SK-N-SH treated with all-trans-retinoic acid at 6 μM for 48 hours (cell line): Measurements from ENCODE around the gene IRF2BPL.

ENCODE experiments used
- ATAC-seq: fragments of 200-7000 bp; cut with Tn5 transposase; 3 replicates; pipeline ENCODE4 v1.9.1; 2020; ENCODE audit warnings: mild to moderate bottlenecking, moderate library complexity
- ARNTL ChIP-seq: fragments of 450-650 bp; formaldehyde crosslinking; IDR thresholded peaks from 2 replicates; pipeline ENCODE4 v1.5.0; 2020; ENCODE audit warnings: low read depth, mild to moderate bottlenecking, moderate library complexity, borderline replicate concordance
- BACH2 ChIP-seq: fragments of 250-450 bp; sonication (Bioruptor Pico); IDR thresholded peaks from 2 replicates; pipeline ENCODE4 v1.9.0; 2021; ENCODE audit warnings: mild to moderate bottlenecking, borderline replicate concordance
- CSDC2 ChIP-seq: fragments of 250-450 bp; sonication (Bioruptor Pico); IDR thresholded peaks from 2 replicates; pipeline ENCODE4 v1.5.0; 2020; ENCODE audit warnings: mild to moderate bottlenecking, moderate library complexity
- CSRNP3 ChIP-seq: fragments of 250-450 bp; sonication (Bioruptor Pico); IDR thresholded peaks from 2 replicates; pipeline ENCODE4 v1.5.1; 2021; ENCODE audit warnings: mild to moderate bottlenecking, moderate library complexity
- ESRRG ChIP-seq: fragments of 250-450 bp; sonication (Bioruptor Pico); IDR thresholded peaks from 2 replicates; pipeline ENCODE4 v1.6.1; 2021; ENCODE audit warnings: mild to moderate bottlenecking
- GLIS3 ChIP-seq: fragments of 250-450 bp; sonication (Bioruptor Pico); IDR thresholded peaks from 2 replicates; pipeline ENCODE4 v1.5.0; 2020; ENCODE audit warnings: mild to moderate bottlenecking, moderate library complexity
- ISL1 ChIP-seq: fragments of 250-450 bp; sonication (Bioruptor Pico); IDR thresholded peaks from 2 replicates; pipeline ENCODE4 v2.1.2; 2022; ENCODE audit warnings: mild to moderate bottlenecking, moderate library complexity
- OSR1 ChIP-seq: fragments of 250-450 bp; sonication (Bioruptor Pico); IDR thresholded peaks from 2 replicates; pipeline ENCODE4 v1.8.0; 2022; ENCODE audit warnings: moderate library complexity, mild to moderate bottlenecking, inconsistent platforms
- PATZ1 ChIP-seq: fragments of 250-450 bp; sonication (Bioruptor Pico); IDR thresholded peaks from 2 replicates; pipeline ENCODE4 v1.8.0; 2020; ENCODE audit warnings: mild to moderate bottlenecking, moderate library complexity, borderline replicate concordance
- POU6F1 ChIP-seq: fragments of 250-450 bp; sonication (Bioruptor Pico); IDR thresholded peaks from 2 replicates; pipeline ENCODE4 v1.8.0; 2021; ENCODE audit warnings: low read depth, mild to moderate bottlenecking, moderate library complexity, borderline replicate concordance
- PPARA ChIP-seq: fragments of 250-450 bp; sonication (Bioruptor Pico); IDR thresholded peaks from 2 replicates; pipeline ENCODE4 v1.5.0; 2020; ENCODE audit warnings: mild to moderate bottlenecking, borderline replicate concordance
- RARB ChIP-seq: fragments of 250-450 bp; sonication (Bioruptor Pico); IDR thresholded peaks from 2 replicates; pipeline ENCODE4 v1.8.0; 2021; ENCODE audit warnings: mild to moderate bottlenecking, moderate library complexity
- SNAI2 ChIP-seq: fragments of 250-450 bp; sonication (Bioruptor Pico); IDR thresholded peaks from 2 replicates; pipeline ENCODE4 v1.5.0; 2020; ENCODE audit warnings: mild to moderate bottlenecking, moderate library complexity
- TCF4 ChIP-seq: fragments of 250-450 bp; sonication (Bioruptor Pico); IDR thresholded peaks from 2 replicates; pipeline ENCODE4 v1.8.0; 2021; ENCODE audit warnings: mild to moderate bottlenecking, moderate library complexity, borderline replicate concordance
- TOX ChIP-seq: fragments of 250-450 bp; sonication (Bioruptor Pico); IDR thresholded peaks from 2 replicates; pipeline ENCODE4 v1.8.0; 2021; ENCODE audit warnings: mild to moderate bottlenecking, moderate library complexity, borderline replicate concordance
- TSHZ2 ChIP-seq: fragments of 250-450 bp; sonication (Bioruptor Pico); IDR thresholded peaks from 2 replicates; pipeline ENCODE4 v1.5.0; 2020; ENCODE audit warnings: mild to moderate bottlenecking, moderate library complexity
- ZC3H10 ChIP-seq: fragments of 250-450 bp; sonication (Bioruptor Pico); IDR thresholded peaks from 2 replicates; pipeline ENCODE4 v1.5.1; 2021; ENCODE audit warnings: mild to moderate bottlenecking, moderate library complexity
- ZFP3 ChIP-seq: fragments of 250-450 bp; sonication (Bioruptor Pico); IDR thresholded peaks from 2 replicates; pipeline ENCODE4 v1.5.0; 2020; ENCODE audit warnings: mild to moderate bottlenecking, moderate library complexity
- ZFP30 ChIP-seq: fragments of 450-650 bp; formaldehyde crosslinking; IDR thresholded peaks from 2 replicates; pipeline ENCODE4 v1.5.0; 2022; ENCODE audit warnings: mild to moderate bottlenecking, moderate library complexity
- ZNF565 ChIP-seq: fragments of 450-650 bp; formaldehyde crosslinking; conservative IDR thresholded peaks from 2 replicates; pipeline ENCODE4 v1.5.0; 2020; ENCODE audit warnings: low read depth, mild to moderate bottlenecking, moderate library complexity
- ZNF70 ChIP-seq: fragments of 450-650 bp; formaldehyde crosslinking; IDR thresholded peaks from 2 replicates; pipeline ENCODE4 v1.5.0; 2020; ENCODE audit warnings: mild to moderate bottlenecking, moderate library complexity
- ZNF8 ChIP-seq: fragments of 450-650 bp; formaldehyde crosslinking; IDR thresholded peaks from 2 replicates; pipeline ENCODE4 v1.5.0; 2020; ENCODE audit warnings: mild to moderate bottlenecking, moderate library complexity

IRF2BPL gene

GRCh38 chr14:77037215-77037937 lies 8.9 kb upstream of the IRF2BPL start:
- ATAC-seq, result no peak
- TF ChIP-seq ZNF8 (no peak), ARNTL (CRISPR knock-in tag) (no peak), POU6F1 (CRISPR knock-in tag) (no peak), CSDC2 (CRISPR knock-in tag) (no peak), TSHZ2 (CRISPR knock-in tag) (no peak), GLIS3 (CRISPR knock-in tag) (no peak; the same call in 1 of the 2 replicates), OSR1 (CRISPR knock-in tag) (no peak), RARB (CRISPR knock-in tag) (no peak), ZNF70 (no peak), ZFP3 (CRISPR knock-in tag) (no peak), ZC3H10 (CRISPR knock-in tag) (no peak), CSRNP3 (CRISPR knock-in tag) (no peak), TCF4 (CRISPR knock-in tag) (no peak)

GRCh38 chr14:77036484-77037214 lies 8.1 kb upstream of the IRF2BPL start:
- no peak for ATAC-seq

More at GRCh38 chr14:77036484-77037214, 8.1 kb upstream of the IRF2BPL start:
- no peak for TF ChIP-seq ARNTL (CRISPR knock-in tag)
- TF ChIP-seq BACH2 (CRISPR knock-in tag), result no peak
- TF ChIP-seq ZNF70, result no peak
- TF ChIP-seq CSRNP3 (CRISPR knock-in tag), result no peak
- TF ChIP-seq ZNF8, result no peak
- no peak for TF ChIP-seq ISL1 (CRISPR knock-in tag)
- TF ChIP-seq SNAI2 (CRISPR knock-in tag), result no peak
- TF ChIP-seq TOX (CRISPR knock-in tag), result no peak
- no peak for TF ChIP-seq PATZ1 (CRISPR knock-in tag)
- no peak for TF ChIP-seq ESRRG (CRISPR knock-in tag)
- TF ChIP-seq PPARA, result no peak
- TF ChIP-seq GLIS3 (CRISPR knock-in tag), result no peak
- TF ChIP-seq OSR1 (CRISPR knock-in tag), result no peak
- TF ChIP-seq ZFP3 (CRISPR knock-in tag), result no peak
- TF ChIP-seq TCF4 (CRISPR knock-in tag), result no peak
- no peak for TF ChIP-seq ZNF565 (CRISPR knock-in tag)
- no peak for TF ChIP-seq ZFP30 (CRISPR knock-in tag)
- no peak for TF ChIP-seq CSDC2 (CRISPR knock-in tag)
- no peak for TF ChIP-seq RARB (CRISPR knock-in tag)
